Measurements from ENCODE around the gene RASD2.

Gene RASD2

DNA sequence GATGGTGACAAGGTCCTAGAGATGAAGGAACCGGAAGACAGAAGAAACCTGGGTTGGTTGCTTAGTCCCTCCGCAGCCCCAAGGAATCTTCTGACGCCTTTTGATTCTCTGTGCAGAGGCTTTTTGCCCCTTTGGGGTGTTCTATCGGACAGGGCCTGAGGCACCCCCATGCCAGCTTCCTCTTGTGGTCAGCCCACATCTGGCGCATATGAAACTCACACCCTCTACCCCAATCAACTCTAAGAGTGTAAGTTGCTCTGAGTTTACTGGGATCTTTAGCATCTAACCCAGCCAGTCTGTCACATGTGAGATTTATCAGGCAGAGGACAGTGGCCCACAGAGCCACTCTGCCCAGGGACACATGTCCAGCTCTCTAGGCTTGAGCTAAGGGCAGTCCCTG is 17.4 kb downstream of the RASD2 start:
- no peak overlapping the region for H3K4me3 ChIP-seq (ENCODE audit: low read depth, low read length)

DNA sequence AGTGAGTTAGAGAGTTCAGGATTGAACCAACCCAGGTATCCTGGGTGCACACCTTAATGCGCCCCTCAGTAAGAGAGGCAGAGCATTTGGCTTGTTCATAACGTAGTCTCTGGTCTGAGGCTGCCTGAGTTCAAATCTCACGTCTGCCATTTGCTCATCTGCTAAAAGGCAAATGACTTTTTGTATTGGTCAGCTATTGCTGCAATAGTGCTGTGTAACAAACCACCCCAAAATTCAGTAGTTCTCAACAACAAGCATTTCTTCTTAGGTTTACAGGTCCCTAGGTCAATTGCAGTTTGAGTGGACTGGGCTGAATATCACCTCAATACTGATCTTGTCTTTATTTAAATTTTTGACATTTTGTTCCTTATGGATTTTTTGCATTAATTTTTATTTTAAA is 18.1 kb downstream of the RASD2 start:
- H3K4me3 ChIP-seq (ENCODE audit: low read depth, low read length): no peak overlapping the region

DNA sequence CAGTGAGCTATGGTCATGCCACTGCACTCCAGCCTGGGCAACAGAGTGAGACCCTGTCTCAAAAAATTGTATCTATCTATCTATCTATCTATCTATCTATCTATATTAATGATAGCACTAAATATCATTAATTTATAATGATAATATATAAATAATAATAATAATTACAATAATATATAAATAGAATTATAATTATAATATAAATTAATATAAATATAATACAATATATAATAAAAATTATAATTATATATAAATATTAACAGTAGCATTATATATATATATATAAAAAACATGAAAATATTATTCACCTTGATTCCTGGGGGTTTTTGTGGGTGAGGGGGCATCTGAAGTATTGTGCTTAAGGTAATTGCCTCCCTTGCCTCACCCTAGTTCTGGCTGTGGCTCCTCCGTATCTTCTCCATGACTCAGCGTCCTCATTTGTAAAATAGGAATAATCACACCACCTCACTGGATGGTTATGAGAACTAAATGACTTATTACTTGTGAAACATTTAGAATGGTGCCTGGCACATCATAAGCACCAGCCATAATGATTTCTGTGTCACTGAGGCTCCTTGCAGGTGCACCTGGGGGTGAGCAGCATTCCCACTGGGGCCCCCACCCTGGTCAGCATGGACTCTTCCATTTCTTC is 18.8 kb downstream of the RASD2 start:
- H3K4me3 ChIP-seq (ENCODE audit: low read depth, low read length): no peak overlapping the region

DNA sequence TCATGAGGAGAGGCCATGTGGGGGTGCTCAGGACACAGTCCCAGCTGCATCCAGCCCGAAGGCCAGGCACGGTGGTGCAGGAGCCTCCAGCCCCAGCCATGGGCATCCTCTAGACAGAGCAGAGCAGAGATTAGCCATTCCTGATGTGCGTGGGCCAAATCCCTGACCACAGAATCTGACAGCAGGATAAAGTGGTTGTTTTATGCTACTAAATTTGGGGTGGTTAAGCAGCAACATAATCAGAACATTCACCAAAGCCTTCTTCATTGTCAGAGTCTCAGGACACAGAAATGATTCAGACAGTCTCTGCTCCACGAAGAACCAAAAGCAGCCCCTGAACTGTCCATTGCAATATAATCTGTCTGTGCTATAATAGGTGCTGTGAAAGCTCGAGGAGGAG is 19.7 kb downstream of the RASD2 start:
- no peak overlapping the region for H3K4me3 ChIP-seq (ENCODE audit: low read depth, low read length)

DNA sequence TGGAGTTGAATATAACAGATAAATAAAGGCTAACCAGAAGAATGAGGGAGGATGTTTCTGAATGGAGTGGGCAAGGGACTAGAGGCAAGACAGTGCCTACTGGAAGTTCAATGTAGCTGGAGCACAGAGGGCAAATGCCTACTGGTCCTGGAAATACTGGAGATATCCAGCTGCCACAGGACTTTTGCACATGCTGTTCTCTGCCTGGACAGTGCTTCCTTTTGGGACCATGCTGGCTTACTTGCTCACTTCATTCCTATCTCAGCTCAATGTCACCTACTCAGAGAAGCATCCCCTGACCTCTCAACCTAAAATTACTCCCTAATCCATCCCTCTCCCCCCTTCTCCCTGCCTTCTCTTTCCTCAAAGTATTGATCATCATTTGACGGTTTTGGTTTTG is 20.2 kb downstream of the RASD2 start:
- H3K4me3 ChIP-seq (ENCODE audit: low read depth, low read length): no peak overlapping the region

DNA sequence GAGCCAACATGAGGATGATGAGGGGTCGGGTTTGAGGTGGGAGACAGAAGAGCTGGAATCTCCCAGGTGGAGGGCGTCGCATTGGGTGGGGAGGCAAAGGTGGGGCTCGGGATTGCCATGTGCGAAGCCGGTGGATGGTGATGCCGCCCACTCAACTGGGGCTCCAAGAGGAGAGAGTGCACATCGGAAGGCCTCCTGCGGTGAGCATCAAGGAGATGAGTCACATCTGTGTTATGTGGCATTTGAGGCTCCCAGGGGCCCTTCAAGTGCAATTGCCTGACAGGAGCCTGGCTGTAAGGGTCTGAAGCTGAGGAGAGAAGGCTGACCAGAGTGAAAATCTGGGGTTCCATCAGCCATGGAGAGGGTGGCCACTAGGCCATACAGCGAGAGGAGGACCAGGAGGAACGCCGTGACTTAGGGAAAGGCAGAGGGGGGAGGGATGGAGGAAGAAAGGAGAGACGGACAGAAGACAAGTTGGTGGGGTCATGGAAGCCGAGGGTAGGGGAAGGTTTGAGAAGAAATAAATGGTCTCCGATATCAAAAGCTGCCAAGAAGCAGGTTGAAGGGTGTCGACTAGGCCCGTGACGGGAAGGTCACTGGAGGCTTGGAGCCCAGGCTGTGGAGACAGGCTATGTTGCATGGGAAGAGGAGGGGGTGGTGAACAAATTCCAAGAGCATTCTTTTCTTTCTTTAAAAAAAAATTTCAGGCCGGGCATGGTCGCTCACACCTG is 21.3 kb downstream of the RASD2 start:
- H3K4me3 ChIP-seq (ENCODE audit: low read depth, low read length): no peak overlapping the region

DNA sequence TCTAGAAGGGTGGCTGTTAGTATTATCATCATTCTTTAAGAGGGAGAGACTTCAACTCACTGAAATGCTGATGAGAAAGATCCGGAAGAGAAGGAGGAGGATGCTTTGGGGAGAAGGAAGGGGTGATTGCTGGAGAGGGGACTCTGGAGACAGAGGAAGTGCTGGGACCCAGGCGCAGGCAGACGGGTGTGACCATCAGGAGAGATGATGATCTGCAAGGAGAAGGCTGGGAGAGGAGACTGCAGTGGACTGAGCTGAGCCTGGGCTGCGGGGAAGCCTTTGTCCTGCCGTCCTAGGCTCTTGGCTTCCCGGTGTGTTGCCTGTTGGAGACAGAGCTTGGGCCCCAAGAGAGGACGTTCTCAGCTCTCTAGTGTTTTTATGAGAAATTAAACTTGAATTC is 22.6 kb downstream of the RASD2 start:
- no peak overlapping the region for H3K4me3 ChIP-seq (ENCODE audit: low read depth, low read length)

DNA sequence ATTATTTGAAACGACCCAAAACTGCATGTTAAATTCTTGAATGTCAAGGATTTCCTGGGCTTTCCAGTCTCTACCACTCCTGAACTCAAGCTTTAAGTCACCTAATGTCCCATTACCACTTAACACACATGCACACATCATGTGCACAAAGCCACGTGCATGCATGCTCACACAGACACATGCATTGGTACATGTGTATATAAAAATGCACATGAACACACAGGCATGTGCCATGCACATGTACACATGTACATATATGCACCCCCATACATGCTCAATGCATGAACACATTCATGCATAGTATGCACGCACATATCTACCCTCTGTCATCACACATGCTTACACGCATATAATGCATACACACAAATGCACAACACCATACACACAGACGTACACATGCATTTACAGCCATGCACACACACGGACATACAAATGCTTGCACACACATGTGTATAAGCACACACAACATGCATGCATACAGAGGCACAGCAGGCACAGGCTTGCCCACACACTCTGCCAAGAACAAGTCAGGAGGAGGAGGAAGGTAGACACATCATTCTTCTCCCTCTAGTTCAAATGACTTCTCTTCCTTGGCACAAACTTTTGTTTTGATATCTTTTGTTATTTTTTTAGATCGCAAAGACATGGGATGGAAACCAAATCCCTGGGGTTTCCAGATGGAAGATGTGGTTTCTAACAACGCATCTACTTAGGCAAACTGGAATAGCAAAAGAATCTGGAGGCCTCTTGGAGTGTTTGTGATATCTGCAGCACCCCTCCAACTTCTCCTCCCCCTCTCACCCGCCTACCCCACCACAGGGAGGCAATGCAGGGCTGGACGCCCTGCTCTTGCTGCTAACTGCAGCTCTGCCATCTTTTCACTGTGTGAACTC is 24.6 kb downstream of the RASD2 start:
- no peak overlapping the region for H3K4me3 ChIP-seq (ENCODE audit: low read depth, low read length)

DNA sequence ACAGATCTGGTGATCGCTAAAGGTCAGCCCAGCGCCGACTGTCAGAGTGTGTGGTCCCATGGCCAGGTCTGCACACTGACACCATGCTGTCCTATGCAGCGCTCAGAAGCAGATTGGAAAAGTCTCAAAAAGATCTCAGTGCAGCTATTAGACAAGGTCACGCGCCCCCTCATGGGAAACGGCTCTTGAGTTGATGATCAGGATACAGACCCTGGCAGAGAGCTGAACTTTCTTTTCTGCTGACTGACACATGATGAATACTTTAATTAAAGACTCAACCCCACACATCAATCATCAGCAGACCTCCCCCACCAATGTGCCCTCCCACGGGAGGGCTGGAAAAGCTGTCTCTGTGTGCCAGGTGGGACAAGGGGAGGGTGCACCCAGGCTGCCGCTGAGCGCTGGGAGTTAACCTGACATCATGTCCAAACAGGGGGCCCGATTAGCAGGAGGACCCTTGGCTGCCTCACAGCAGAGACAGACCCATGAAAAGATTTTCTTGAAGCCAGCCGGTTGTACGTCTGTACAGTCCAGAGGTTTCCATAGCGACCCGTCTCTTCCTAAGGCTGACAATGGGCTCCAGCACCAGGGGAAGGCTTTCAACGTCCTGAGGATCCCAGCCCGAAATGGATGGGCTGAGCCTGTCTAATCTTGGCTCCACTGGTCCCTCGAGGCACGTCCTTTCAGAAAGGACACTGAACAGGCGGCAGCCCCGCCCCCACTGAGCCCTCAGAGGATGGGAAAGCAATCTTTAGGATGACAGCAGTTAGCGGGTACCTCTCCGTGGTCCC is 26.9 kb downstream of the RASD2 start:
- no peak overlapping the region for H3K4me3 ChIP-seq (ENCODE audit: low read depth, low read length)

DNA sequence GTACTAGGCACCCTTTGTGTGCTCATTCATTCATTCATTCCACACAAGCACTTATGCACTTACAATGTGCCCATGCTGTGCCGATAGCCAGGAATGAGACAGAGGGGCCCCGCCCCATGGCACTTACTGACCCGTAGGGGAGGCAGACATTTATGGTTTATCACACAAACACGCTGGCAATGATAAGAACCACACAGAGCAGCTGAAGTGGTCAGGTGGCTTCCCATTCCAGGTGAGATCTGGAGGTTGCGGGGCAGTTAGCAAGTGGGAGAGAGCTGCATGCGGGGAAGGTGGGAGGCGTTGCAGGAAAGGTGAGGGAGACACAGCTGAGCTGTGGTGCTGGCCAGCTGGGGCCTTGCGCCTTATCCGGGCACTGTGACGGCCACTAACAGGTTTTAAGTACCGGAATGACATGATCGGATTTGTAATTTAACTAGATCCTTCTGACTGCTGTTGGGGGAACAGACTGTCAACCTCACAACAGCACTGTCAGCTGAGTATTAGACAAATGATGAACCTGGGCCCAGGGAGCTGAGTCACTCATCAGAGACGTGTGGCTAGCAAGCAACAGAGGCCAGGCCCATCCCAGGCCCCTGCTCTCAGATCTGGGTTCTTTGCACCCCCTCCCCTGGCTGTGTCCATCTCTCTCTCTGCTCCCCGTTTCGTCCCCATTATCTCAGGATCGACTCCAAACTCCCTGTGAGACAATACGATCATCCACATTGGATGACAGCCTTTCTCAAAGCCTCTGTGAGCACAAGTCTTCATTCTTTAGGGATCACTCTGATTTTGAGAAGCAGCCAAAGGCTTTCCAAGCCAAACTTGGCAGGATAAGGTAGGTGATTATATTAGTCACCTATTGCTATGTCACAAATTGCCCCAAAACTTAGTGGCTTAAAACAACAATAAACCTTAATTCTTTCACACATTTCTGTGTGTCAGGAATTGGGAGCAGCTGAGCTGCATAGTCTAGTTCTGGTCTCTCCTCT is 28.4 kb downstream of the RASD2 start:
- H3K4me3 ChIP-seq (ENCODE audit: low read depth, low read length): no peak overlapping the region

DNA sequence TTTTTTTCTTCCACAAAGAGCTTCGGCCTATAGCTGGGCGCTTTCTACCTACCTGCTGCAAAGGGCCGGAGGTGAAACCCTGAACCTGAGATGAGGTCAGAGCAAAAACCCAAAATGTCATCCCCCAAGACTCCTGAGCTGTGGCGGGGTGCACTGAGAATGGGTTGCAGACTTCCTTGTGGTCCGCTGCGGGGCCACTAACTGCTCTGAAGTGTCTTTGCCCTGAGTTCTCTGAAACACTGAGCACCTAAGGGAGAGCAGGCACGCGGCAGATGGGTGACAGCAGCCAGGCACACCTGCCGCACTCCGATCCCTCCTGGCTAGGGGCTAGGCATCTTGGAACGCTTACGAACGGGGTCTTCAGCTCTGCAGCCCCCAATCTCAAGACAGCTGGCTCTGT is 29.3 kb downstream of the RASD2 start:
- no peak overlapping the region for H3K4me3 ChIP-seq (ENCODE audit: low read depth, low read length)

DNA sequence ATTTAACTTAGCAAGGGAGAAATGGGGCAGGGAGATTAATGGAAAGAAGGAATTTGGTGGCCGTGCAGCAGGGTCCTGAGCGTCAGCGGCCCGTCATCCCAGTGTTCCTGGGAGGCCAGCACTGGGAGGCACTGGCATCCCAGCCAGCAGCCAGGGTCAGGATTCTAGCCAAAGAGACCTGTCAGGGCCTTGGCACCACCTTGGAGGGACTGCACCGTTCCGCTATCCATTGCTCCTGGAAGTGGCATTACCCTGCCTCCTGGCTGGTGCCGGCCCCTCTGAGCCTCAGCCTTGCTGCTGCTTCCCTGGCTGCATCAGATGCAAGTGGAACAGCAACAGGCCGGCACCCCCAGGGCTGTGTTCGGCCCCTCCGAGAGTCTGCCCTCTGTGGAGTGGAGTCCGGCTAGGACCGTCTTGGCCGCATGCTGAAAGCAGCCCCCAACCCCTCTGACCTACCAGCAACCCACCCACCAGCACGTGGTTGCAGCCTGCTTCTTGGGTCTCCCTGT is 30.1 kb downstream of the RASD2 start:
- no peak overlapping the region for H3K4me3 ChIP-seq (ENCODE audit: low read depth, low read length)

DNA sequence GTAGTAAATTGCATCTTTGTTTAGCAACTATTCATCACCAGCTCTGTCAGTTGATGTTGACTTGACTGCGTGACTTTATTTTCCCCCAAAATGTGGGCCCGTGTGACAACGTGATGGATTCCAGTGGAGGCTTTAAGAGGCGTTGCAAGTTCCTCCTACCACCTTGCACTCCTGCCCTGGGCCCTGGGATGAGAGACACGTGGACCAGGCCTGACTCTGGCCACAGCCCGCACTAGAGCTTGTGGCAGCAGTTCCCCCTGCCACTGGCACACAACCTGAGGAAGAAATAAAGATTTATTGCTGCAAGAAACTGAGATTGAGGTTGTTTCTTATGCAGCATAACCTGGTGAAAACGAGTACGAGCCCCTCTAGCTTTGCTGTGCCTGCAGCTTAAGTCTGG is 31.9 kb downstream of the RASD2 start:
- H3K4me3 ChIP-seq (ENCODE audit: low read depth, low read length): no peak overlapping the region

DNA sequence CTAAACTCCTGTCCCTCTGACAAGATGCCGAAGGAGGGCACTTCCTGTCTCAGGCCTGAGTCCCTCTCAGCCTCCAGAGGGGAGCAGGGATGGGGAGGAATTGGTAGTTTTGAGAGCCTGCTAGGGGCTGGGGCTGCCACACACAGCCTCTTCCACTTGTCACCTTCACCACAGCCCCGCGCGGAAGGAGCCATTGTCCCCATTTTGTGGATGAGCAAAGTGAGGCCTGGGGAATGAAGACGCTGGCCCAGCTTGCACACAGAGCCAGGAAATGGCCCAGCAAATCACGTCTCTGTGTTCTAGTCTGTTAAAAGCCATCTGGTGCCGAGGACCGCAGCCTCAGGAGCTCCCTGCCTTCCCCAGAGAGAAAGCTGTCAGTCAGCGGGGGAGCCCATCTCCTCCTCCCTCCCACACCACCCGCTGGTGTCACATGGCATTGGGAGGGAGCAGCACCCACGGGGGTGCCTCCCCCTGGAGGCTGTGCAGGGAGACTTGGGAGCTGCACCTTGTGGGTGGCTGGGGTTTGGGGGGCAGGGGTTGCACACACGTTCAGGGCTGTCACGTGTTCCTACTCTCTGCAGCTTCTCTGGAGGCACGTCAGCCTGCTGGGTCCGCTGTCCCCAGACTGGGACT is 34.6 kb downstream of the RASD2 start:
- no peak overlapping the region for H3K4me3 ChIP-seq (ENCODE audit: low read depth, low read length)

DNA sequence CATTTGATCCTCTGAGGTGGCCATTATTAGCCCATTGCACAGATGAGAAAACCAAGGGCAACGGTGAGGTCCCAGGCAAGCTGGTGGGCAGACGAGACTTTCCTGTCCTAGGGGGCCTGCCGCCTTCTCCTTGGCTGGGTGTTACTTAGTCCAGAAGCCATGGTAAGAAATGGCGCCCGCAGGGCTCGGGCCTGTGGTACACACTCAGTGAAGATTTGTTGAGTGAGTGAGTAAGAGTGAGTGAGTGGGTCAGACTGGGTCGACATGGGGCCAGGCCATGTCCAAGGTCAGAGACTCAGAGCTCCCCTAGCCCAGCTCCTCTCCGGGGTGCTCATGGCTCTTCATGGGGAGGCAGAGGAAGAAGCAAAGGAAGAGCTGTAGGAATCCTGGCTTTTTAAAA is 36.0 kb downstream of the RASD2 start:
- H3K4me3 ChIP-seq (ENCODE audit: low read depth, low read length): no peak overlapping the region

DNA sequence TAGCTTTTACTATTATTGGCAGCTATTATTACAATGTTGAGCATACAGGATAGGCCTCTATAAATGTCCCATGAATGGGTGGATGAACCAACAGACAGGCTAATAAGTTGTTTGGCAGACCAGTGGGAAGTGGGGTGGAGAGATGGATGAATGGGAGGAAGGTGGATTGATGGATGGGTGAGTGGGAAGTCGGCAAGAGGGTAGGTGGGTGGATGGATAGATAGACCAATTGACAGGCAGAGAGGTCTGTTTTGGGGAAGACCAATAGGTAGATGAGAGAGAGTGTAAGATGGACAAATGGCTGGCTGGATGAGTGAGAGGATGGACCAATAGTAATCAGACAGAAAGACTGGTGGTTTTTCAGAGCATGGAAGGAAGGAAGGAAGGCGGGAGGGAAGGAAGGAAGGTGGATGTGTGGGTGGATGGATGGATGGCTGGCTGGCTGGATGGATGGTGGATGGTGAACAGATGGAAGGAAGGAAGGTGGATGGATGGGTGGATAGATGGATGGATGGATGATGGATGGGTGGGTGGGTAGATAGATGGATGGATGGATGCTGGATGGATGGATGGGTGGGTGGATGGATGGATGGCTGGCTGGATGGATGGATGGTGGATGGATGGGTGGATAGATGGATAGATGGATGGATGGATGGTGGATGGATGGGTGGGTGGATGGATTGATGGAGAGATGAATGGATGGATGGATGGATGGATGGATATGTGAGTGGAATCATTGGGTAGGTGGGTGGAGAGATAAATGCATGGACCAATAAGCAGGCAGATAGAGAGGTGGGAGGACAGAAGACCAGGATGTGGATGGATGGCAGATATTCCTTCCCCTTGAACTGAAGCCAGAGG is 37.4 kb downstream of the RASD2 start:
- no peak overlapping the region for H3K4me3 ChIP-seq (ENCODE audit: low read depth, low read length)

DNA sequence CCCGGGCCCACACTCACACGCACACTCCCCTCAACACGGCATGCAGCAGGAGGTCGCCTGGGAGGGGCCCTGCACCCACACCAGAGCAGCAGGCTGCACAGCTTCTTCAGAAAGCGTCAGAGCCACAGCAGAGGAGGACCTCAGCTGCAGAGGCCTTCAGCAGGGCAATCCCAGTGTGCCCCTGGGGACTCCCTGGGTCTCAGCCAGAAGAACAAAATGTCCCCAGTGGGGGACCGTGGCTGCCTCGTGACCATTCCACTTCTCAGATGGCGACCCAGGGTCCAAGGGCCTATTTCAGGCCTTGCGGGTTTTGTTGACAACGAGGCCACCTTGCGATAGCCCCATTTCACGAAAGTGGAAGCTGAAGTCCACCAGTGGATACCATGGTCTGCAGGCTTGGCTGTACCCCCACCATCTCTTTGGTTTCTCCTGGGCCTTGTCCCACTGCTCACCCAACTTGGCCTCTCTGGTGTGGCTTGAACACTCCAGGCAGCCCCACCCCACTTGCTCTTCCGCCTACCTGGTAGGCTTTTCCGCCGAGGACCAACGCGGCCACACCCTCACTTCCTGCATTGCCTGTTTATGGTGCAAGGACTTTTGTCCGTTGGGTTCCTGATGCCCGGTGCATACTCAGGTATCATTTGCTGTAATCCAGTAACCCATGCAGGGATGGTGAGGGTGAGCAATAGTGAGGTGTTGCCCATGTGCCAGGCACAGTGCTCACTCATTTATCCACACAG is 38.4 kb downstream of the RASD2 start:
- no peak overlapping the region for H3K4me3 ChIP-seq (ENCODE audit: low read depth, low read length)

All from iPS-11a (cell line).